Fibroblast of villous mesenchyme (primary cell): Measurements from ENCODE around the gene GTF2F2. TPM values are rescaled to one million over a fixed set of nuclear protein-coding genes. Genes with fewer than 3 reads are reported as not detected.

Source experiments
- DNase-seq: peaks from one replicate; pipeline ENCODE4 v3.0.0-alpha.2; 2010; ENCODE audit warnings: low read depth
- H3K4me3 ChIP-seq: 2 replicates; pipeline ENCODE4 v1.5.1; 2011; ENCODE audit warnings: low read depth, mild to moderate bottlenecking, low read length
- CTCF ChIP-seq: IDR thresholded peaks from 2 replicates; pipeline ENCODE4 v1.5.1; 2012; ENCODE audit warnings: low read depth, mild to moderate bottlenecking, low read length; ENCODE audit not compliant: insufficient read depth
- total RNA-seq: library from RNA; depleted of rRNA; stranded (reverse); fragments of >200 nt; gene quantifications from 2 replicates; pipeline ENCODE4 v1.2.3, GENCODE V29; 2012

Gene GTF2F2
- total RNA-seq, 1 donor = 38.0 TPM

GRCh38 chr13:45255247-45255987 lies 135.1 kb downstream of the GTF2F2 start:
- no peak for DNase-seq
- TF ChIP-seq CTCF = no peak
- no peak overlapping the region for H3K4me3 ChIP-seq

- no peak overlapping the region for H3K4me3 ChIP-seq
- no peak for TF ChIP-seq CTCF
- DNase-seq = no peak
Measured at GRCh38 chr13:45256254-45256653, 135.9 kb downstream of the GTF2F2 start.

GRCh38 chr13:45257638-45258333 lies 137.5 kb downstream of the GTF2F2 start:
- no peak for DNase-seq
- no peak overlapping the region for H3K4me3 ChIP-seq
- TF ChIP-seq CTCF = no peak

GRCh38 chr13:45258334-45258675 lies 138.0 kb downstream of the GTF2F2 start:
- TF ChIP-seq CTCF = no peak
- DNase-seq = peak; percentile 32
- H3K4me3 ChIP-seq = no peak overlapping the region

GRCh38 chr13:45267215-45267614 lies 146.9 kb downstream of the GTF2F2 start:
- TF ChIP-seq CTCF = no peak
- DNase-seq = no peak
- no peak overlapping the region for H3K4me3 ChIP-seq

- no peak overlapping the region for H3K4me3 ChIP-seq
- no peak for DNase-seq
- TF ChIP-seq CTCF = no peak
Measured at GRCh38 chr13:45269204-45269603, 148.9 kb downstream of the GTF2F2 start.

GRCh38 chr13:45276913-45277312 lies 156.6 kb downstream of the GTF2F2 start:
- no peak overlapping the region for H3K4me3 ChIP-seq
- TF ChIP-seq CTCF = no peak
- no peak for DNase-seq
